Tibial nerve (tissue), 3 donors: ENCODE results near the gene RCAN2.

ENCODE experiments used
- CTCF ChIP-seq, 5 experiments: fragments of 200-600 bp in 3 of 5; fragments of 450-650 bp in 2 of 5; sonication (generic) in 3 of 5; IDR thresholded peaks; one replicate each; pipeline ENCODE4 v1.5.1; 2016 to 2019; ENCODE audit warnings: antibody characterized with exemption in 5 of 5, mild to moderate bottlenecking in 3 of 5, moderate library complexity in 2 of 5
- POLR2A ChIP-seq, 2 donors: fragments of 450-650 bp; IDR thresholded peaks; one replicate each; pipeline ENCODE4 v1.6.1; 2017; ENCODE audit warnings: antibody characterized with exemption in 2 of 2, mild to moderate bottlenecking in 2 of 2, moderate library complexity in 2 of 2

GRCh38 chr6:46484081-46484820, 7.0 kb downstream of the RCAN2 start:
- no peak for TF ChIP-seq CTCF (IDR thresholded peaks at IDR 0.05)
- no peak for TF ChIP-seq POLR2A (IDR thresholded peaks at IDR 0.05)
